Measurements from ENCODE around the gene POLR2E. TPM values are rescaled to one million over a fixed set of nuclear protein-coding genes. Genes with fewer than 3 reads are reported as not detected.

The POLR2E gene
- total and polyA plus RNA-seq, 2 of the 8 experiments (the other 6 are each of a cell fraction or from before 2014, with no cell fraction given) = 281 to 381 TPM

DNA sequence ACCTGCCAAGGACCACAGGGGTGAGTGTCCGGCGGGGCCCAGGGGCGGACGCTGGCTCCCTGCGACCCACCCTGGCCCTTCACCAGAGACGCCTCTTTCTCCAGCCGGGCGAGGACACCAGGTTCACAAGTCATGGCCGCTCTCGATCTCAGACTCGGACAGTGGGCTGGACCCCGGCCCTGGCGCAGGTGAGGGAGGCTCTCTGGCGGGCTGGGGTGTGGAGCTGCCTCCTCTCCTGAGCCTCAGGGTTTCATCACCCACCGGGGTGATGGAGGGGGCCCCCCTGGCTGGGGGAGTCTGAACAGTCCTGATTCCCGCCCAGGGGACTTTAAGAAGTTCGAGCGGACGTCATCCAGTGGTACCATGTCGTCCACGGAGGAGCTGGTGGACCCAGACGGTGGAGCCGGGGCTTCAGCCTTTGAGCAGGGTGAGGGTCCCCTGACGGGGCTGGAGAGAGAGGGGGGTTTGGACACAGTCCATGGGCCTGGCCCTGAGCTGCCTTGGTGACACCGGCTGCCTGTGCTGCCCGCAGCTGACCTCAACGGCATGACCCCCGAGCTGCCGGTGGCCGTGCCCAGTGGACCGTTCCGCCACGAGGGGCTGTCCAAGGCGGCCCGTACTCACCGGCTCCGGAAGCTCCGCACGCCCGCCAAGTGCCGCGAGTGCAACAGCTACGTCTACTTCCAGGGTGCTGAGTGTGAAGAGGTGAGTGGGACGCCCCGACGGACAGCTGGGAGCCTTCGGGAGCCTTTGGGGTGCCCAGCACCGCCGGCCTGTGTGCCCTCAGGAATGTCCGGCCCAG lies 14.6 kb downstream of the POLR2E start (continued):
- no peak for TF ChIP-seq TBP (IDR thresholded peaks at IDR 0.05; ENCODE audit: low read depth, low read length)
- TF ChIP-seq GABPA (IDR thresholded peaks at IDR 0.05; ENCODE audit: borderline replicate concordance, insufficient read depth, low read length) = no peak
- no peak for TF ChIP-seq CHD2 (IDR thresholded peaks at IDR 0.05; ENCODE audit: low read length)
- TF ChIP-seq ZNF274 (IDR thresholded peaks at IDR 0.05; ENCODE audit: borderline replicate concordance, extremely low read depth, low read length) = no peak
- TF ChIP-seq, protein P1, sequence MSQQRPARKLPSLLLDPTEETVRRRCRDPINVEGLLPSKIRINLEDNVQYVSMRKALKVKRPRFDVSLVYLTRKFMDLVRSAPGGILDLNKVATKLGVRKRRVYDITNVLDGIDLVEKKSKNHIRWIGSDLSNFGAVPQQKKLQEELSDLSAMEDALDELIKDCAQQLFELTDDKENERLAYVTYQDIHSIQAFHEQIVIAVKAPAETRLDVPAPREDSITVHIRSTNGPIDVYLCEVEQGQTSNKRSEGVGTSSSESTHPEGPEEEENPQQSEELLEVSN (IDR thresholded peaks at IDR 0.05) = no peak
